ENCODE measurements around the gene AKAP6. TPM values are rescaled to one million over a fixed set of nuclear protein-coding genes. Genes with fewer than 3 reads are reported as not detected.

Gene AKAP6
- total RNA-seq (2014; rRNA removed; shearing (Covaris generic)) = 0.60 and 0.96 TPM in 2 replicates
- polyA plus RNA-seq (2015; cell fraction: cytosol; rRNA removed) = 0.21 and 0.27 TPM in 2 replicates
- 0.19 and 0.65 TPM in 2 replicates for polyA plus RNA-seq (2015; cell fraction: nucleus; rRNA removed)

- DNase-seq (ENCODE audit: low read depth) = no peak
Observed at GRCh38 chr14:32329146-32329545, at the start of gene AKAP6. Gene AKAP6, plus strand, starts transcription at chr14:32329298. Its CDS starts 104,196 bp downstream, at chr14:32433494.

GRCh38 chr14:32286602-32287001 lies 42.5 kb upstream of the AKAP6 start:
- no peak for DNase-seq (ENCODE audit: low read depth)

DNA sequence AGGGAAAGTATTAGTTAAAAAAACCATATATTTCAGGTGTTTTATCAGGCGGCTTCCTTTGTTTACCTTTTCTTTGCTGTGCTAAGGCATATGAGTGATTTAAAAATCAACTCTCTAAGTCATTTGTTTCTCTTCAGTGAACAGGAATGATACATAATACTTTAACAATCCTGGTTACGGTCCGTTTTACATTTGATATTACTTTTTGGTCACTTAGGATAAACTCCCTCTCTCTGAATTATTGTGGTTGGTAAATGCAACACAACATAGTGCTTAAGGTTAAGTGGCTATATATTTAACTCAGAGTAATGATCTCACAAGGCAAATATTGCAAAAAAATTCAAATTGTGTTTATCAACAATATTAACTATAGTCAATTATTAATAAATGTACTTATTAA lies 32.7 kb upstream of the AKAP6 start:
- DNase-seq (ENCODE audit: low read depth) = no peak

GRCh38 chr14:32298346-32298745 lies 30.8 kb upstream of the AKAP6 start:
- no peak for DNase-seq (ENCODE audit: low read depth)

- no peak for DNase-seq (ENCODE audit: low read depth)
Observed at GRCh38 chr14:32300136-32300535, 29.0 kb upstream of the AKAP6 start.

DNA sequence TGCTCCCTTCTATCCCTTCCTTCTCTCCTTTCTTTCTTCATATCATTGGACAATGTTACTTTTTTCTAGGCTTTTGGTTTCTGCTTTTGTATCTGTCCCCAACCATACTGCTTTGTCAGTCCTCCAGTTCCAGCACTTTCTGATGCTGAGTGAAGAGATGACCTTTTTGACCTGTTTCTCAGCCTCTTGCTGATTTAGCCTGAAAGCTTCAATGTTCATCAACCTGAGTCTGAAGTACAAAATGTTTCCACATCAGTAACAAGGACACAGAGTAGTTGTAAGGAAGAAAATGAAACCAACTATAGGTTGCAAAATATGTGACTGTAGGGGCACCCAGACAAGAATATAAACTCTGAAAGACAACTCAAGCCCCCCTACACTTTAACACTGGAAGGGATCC lies 25.2 kb upstream of the AKAP6 start:
- DNase-seq (ENCODE audit: low read depth) = no peak

DNA sequence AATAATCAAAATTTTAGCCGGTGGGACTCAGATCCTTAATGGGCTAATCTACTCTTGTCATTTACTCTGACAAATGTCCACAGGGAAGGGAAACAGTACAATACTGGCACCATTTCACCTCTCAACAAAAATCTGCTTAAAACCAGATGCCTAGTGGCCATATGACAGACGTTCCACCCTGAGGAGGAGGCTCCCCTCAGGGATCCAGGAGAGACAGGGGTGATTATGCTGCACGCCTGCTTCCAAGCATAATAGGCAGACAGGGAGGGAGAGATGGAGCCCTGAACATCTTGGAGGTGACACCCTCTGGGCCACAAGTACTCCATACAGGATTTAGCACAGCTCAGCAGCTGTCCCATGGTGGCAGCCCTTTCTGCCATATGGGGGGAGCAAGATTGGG lies 24.8 kb upstream of the AKAP6 start:
- no peak for DNase-seq (ENCODE audit: low read depth)

DNA sequence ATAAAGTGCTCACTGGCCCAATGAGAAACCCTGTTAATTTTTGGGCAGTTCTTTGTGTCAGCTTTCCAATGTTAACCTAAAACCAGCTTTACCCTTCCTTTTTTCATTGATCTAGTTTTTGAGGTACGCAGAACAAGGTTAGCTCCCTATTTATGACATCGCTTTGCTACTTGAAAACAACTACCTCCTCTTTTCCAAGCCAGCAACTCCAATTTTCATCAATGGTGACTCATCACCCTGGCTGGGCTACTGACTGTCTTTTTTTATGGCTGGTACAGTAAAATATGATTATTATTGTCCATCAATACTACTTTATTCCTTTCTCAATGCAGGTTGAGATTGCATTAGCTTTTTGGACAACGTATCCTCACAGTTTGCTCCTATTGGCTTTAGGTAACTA lies 22.5 kb upstream of the AKAP6 start:
- DNase-seq (ENCODE audit: low read depth) = no peak

GRCh38 chr14:32307881-32308582 lies 21.1 kb upstream of the AKAP6 start:
- no peak for DNase-seq (ENCODE audit: low read depth)

- DNase-seq (ENCODE audit: low read depth) = no peak
Observed at GRCh38 chr14:32310876-32311275, 18.2 kb upstream of the AKAP6 start.

- DNase-seq (ENCODE audit: low read depth) = peak; percentile 29
Observed at GRCh38 chr14:32311294-32312009, 17.6 kb upstream of the AKAP6 start.

GRCh38 chr14:32312010-32312331 lies 17.1 kb upstream of the AKAP6 start:
- DNase-seq (ENCODE audit: low read depth) = no peak

GRCh38 chr14:32313844-32314376 lies 15.2 kb upstream of the AKAP6 start:
- DNase-seq (ENCODE audit: low read depth) = no peak

- no peak for DNase-seq (ENCODE audit: low read depth)
Observed at GRCh38 chr14:32318087-32318795, 10.9 kb upstream of the AKAP6 start.

DNA sequence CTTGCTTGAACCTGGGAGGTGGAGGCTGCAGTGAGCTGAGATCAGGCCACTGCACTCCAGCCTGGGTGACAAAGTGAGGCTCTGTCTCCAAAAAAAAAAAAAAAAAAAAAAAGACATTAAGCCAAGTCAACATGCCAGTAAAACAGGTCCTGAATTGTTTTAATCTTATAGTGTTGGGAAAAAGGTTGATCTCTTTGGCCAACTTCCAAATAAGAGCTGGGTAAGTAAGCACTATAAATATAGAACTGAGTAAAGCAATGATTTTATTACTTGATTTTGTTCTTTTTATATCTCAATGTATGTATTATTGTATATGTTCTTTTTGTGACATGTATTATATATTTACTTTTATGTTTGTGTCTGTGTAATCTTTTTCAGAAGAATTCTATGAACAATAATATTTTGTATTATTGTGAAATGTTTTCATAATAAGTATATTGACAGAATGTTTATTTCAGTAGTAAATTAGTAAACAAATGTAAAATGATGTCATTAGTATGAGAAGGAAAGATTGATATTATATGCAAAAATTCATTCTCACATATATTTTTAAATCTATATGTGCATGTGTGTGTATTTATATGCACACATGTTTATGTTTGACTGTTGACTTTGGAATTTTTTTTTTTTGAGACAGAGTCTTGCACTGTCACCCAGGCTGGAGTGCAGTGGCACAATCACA lies 9.6 kb upstream of the AKAP6 start:
- peak; percentile 65 for DNase-seq (ENCODE audit: low read depth)

DNA sequence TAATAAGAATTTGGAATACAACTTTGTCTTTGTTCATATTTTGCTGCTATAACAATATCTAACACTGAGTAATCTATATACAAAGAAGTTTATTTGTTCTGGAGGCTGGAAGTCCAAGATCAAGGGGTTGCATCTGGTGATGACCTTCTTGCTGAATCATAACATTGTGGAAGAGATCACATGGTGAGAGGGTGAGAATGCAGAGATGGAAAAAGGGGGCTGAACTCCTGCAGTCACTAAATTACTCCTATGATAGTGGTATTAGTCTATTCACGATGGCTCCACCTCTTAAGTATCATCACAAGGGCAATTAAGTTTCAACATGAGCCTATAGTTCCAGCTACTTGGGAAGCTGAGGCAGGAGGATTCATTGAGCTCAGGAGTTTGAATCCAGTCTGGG lies 4.5 kb upstream of the AKAP6 start:
- peak; percentile 24 for DNase-seq (ENCODE audit: low read depth)

GRCh38 chr14:32327255-32327961 lies 1.7 kb upstream of the AKAP6 start:
- no peak for DNase-seq (ENCODE audit: low read depth)

GRCh38 chr14:32329690-32330285 lies 690 bp downstream of the AKAP6 start:
- no peak for DNase-seq (ENCODE audit: low read depth)

GRCh38 chr14:32330351-32331111 lies 1.4 kb downstream of the AKAP6 start:
- DNase-seq (ENCODE audit: low read depth) = no peak

- DNase-seq (ENCODE audit: low read depth) = no peak
Observed at GRCh38 chr14:32331206-32331605, 2.1 kb downstream of the AKAP6 start.
